GM12878 (cell line): ENCODE results near the gene JPH4. TPM values are rescaled to one million over a fixed set of nuclear protein-coding genes. Genes with fewer than 3 reads are reported as not detected.

Source experiments
- ATAC-seq: fragments of 200-7000 bp; cut with Tn5 transposase; 3 replicates; pipeline ENCODE4 v1.9.1; 2020; ENCODE audit warnings: mild to moderate bottlenecking, moderate library complexity
- BruUV-seq: library from RNA; stranded (reverse); fragments of 400-500 nt; replicated peaks from 2 replicates; lab custom pipeline; 2021; lab: Mats Ljungman, UMichigan
- CTCF ChIA-PET: fragments of 300-600 bp; sonication (Branson Sonifier 250); formaldehyde crosslinking; extraction: SDS; loops from one replicate; lab custom pipeline; 2021; ENCODE audit warnings: inconsistent platforms; lab: Yijun Ruan, JAX
- POLR2A ChIA-PET: fragments of 350-600 bp; formaldehyde crosslinking; extraction: SDS; loops from one replicate; lab custom pipeline; 2021; ENCODE audit warnings: inconsistent platforms; lab: Charles Lee
- RAD21 ChIA-PET: fragments of 300-600 bp; sonication (Branson Sonifier 250); formaldehyde crosslinking; loops from one replicate; lab custom pipeline; 2023; ENCODE audit warnings: antibody characterized with exemption; ENCODE audit not compliant: unreplicated experiment; lab: Charles Lee
- SMC1A ChIA-PET: fragments of 300-600 bp; sonication (Branson Sonifier 250); formaldehyde crosslinking; loops from one replicate; lab custom pipeline; 2023; ENCODE audit not compliant: unreplicated experiment, uncharacterized antibody; lab: Charles Lee
- DNase-seq: peaks from one replicate; pipeline ENCODE4 v3.0.0-alpha.2; 2011; ENCODE audit warnings: low read depth, low spot score
- FAIRE-seq: peaks from 3 replicates; lab custom pipeline; 2011; peaks lifted over from hg19 to GRCh38; lab: Jason Lieb, UNC
- H2AFZ ChIP-seq: 2 replicates; pipeline ENCODE4 v1.6.0; 2011; ENCODE audit warnings: low read depth, low read length, control low read depth; ENCODE audit not compliant: control insufficient read depth
- H3K27ac ChIP-seq: 2 replicates; pipeline ENCODE4 v1.5.1; 2011; ENCODE audit warnings: control low read depth; ENCODE audit not compliant: control insufficient read depth, insufficient read depth
- H3K27me3 ChIP-seq, 2 experiments: replicated peaks in 1 of 2; 2 replicates each; pipeline versions ENCODE4 v1.6.0 to v1.6.1; 2011; ENCODE audit warnings: low read length in 1 of 2; ENCODE audit not compliant: control insufficient read depth in 2 of 2, insufficient read depth in 2 of 2
- H3K36me3 ChIP-seq, 2 experiments: 2 replicates each; pipeline ENCODE4 v1.5.1; 2011; ENCODE audit warnings: low read length in 1 of 2; ENCODE audit not compliant: control insufficient read depth in 2 of 2, insufficient read depth in 2 of 2
- H3K4me1 ChIP-seq: 2 replicates; pipeline ENCODE4 v1.6.1; 2011; ENCODE audit warnings: mild to moderate bottlenecking, low read length, moderate library complexity, mixed read lengths; ENCODE audit not compliant: control insufficient read depth, insufficient read depth
- H3K4me2 ChIP-seq: 2 replicates; pipeline ENCODE4 v1.6.0; 2011; ENCODE audit warnings: control low read depth; ENCODE audit not compliant: control insufficient read depth, insufficient read depth
- H3K4me3 ChIP-seq: fragments of 200-600 bp; sonication (generic); 2 replicates; pipeline ENCODE4 v1.5.1; 2016
- H3K79me2 ChIP-seq: 2 replicates; pipeline ENCODE4 v1.6.0; 2011; ENCODE audit warnings: low read length; ENCODE audit not compliant: control insufficient read depth, insufficient read depth
- H3K9ac ChIP-seq: 2 replicates; pipeline ENCODE4 v1.8.0; 2011; ENCODE audit warnings: low read length, control low read depth, mixed read lengths; ENCODE audit not compliant: control insufficient read depth, insufficient read depth
- H3K9me3 ChIP-seq: replicated peaks from 3 replicates; pipeline ENCODE4 v1.5.1; 2011; ENCODE audit warnings: mild to moderate bottlenecking, low read length; ENCODE audit not compliant: control insufficient read depth, insufficient read depth
- H4K20me1 ChIP-seq: 2 replicates; pipeline ENCODE4 v1.6.0; 2011; ENCODE audit not compliant: control insufficient read depth, insufficient read depth
- NR2F1 ChIP-seq: fragments of 450-650 bp; conservative IDR thresholded peaks from 2 replicates; pipeline ENCODE4 v1.6.1; 2017; ENCODE audit warnings: mild to moderate bottlenecking
- PAX5 ChIP-seq: IDR thresholded peaks from 2 replicates; pipeline ENCODE4 v1.6.1; 2011; ENCODE audit warnings: low read depth, low read length, borderline replicate concordance
- RB1 ChIP-seq: fragments of 450-650 bp; formaldehyde crosslinking; IDR thresholded peaks from 2 replicates; pipeline ENCODE4 v1.6.1; 2017; ENCODE audit warnings: mild to moderate bottlenecking, borderline replicate concordance
- RCOR1 ChIP-seq: conservative IDR thresholded peaks from 2 replicates; pipeline ENCODE4 v1.6.1; 2012; ENCODE audit warnings: low read depth, low read length, improper control_type of control experiment
- RUNX3 ChIP-seq: IDR thresholded peaks from 2 replicates; pipeline ENCODE4 v1.6.1; 2012; ENCODE audit warnings: low read length, inconsistent platforms
- WGBS: methylation state at CpG from one replicate; pipeline ENCODE4 v1.1.6; 2016; ENCODE audit warnings: low lambda C conversion rate; ENCODE audit not compliant: insufficient replicate concordance, insufficient coverage; ENCODE audit errors: missing lambda C conversion rate; 5-methylcytosine and 5-hydroxymethylcytosine counted together
- in situ Hi-C: fragments of 300-500 bp; cut with MboI; formaldehyde crosslinking; loops from 9 replicates; pipeline ENCODE4 v1.14.3; 2018; ENCODE audit warnings: mixed read lengths
- intact Hi-C: fragments of 100-400 bp; cut with micrococcal nuclease; formaldehyde crosslinking; loops from one replicate; pipeline ENCODE4 v1.14.2; 2022; ENCODE audit not compliant: unreplicated experiment
- polyA plus RNA-seq, 11 experiments: library from polyadenylated mRNA; depleted of rRNA in 4 of 11; unstranded in 6 of 11; stranded (reverse) in 5 of 11; fragments of >200 nt; fragmentation: Nextera tagmentation in 4 of 11; fragmentation: Illumina TruSeq in 1 of 11; extraction: Ambion mirVana in 4 of 11; extraction: Trizol in 1 of 11; gene quantifications; 1 replicate in 1 of 11; 2 replicates in 10 of 11; pipeline versions ENCODE4 v1.2.1 to v1.2.3, GENCODE V29; 2011 to 2016; ENCODE audit warnings: inconsistent platforms in 2 of 11, missing spikeins in 2 of 11, low read depth in 1 of 11
- total RNA-seq, 4 experiments: library from RNA; depleted of rRNA in 3 of 4; stranded (reverse); fragments of >200 nt in 3 of 4; fragmentation: Illumina TruSeq in 1 of 4; extraction: Trizol in 1 of 4; gene quantifications; 2 replicates each; pipeline versions ENCODE4 v1.2.1 to v1.2.3, GENCODE V29; 2013 to 2021
- TF ChIP-seq, protein P1 (sequence below): IDR thresholded peaks from 2 replicates; pipeline ENCODE4 v1.6.1; 2012; ENCODE audit warnings: low read depth, low read length, improper control_type of control experiment
- TF ChIP-seq, protein P2 (sequence below): fragments of 450-650 bp; IDR thresholded peaks from 2 replicates; pipeline ENCODE4 v1.6.1; 2018; ENCODE audit warnings: mild to moderate bottlenecking, low read depth, moderate library complexity; ENCODE audit not compliant: partially characterized antibody
- TF ChIP-seq, protein P3 (sequence below): IDR thresholded peaks from 2 replicates; pipeline ENCODE4 v1.6.1; 2012; ENCODE audit warnings: low read length, inconsistent platforms

JPH4 gene
- total and polyA plus RNA-seq, 10 of the 15 experiments (the other 5 are each of a cell fraction or from before 2014, with no cell fraction given) = 0.48 to 10.3 (median 3.8) TPM

DNA sequence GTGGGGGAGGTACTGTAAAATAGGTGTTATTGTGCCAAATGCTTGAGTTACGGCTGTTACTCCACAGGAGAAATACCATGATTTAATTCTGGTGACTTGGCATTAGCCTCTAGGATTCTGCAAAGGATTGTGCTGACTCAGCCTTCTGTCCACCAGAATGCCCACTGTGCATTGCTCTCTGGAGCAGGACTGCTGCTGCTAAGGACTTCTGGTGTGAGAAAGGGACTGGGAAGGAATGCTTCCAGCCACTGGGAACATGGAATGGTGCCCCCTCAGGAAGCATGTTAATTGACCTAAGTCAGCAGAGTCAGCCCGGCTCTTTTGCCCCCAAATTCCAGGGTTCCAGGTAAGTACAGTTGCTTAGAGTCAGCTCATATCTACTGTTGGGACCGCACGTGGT lies 59.9 kb downstream of the JPH4 start:
- no peak overlapping the region for H3K4me3 ChIP-seq
- H3K36me3 ChIP-seq = no peaks in the 10 kb centered on the region
- H2AFZ ChIP-seq = no peak overlapping the region
- H3K27me3 ChIP-seq = no peaks in the 10 kb centered on the region
- no peaks in the 10 kb centered on the region for H3K79me2 ChIP-seq
- DNase-seq (no peak), FAIRE-seq (no peak), ATAC-seq (no peak)
- no peaks in the 10 kb centered on the region for H3K4me1 ChIP-seq
- H4K20me1 ChIP-seq = no peaks in the 10 kb centered on the region
- RAD21 ChIA-PET = no interaction called here
- SMC1A ChIA-PET = interaction anchor here (1.1 kb wide), 1 partner anchor 40 kb away, joined by 3 read pairs; no protein-coding TSS in a partner anchor
- 83% methylated on average over 4 of the region's 4 CpGs for WGBS
- BruUV-seq = no TSS peak
- H3K9ac ChIP-seq = no peak overlapping the region
- in situ Hi-C loops = no loop called here
- no peak for TF ChIP-seq PAX5
- no peak for TF ChIP-seq RCOR1
- no peak for TF ChIP-seq NR2F1
- TF ChIP-seq, protein P1, sequence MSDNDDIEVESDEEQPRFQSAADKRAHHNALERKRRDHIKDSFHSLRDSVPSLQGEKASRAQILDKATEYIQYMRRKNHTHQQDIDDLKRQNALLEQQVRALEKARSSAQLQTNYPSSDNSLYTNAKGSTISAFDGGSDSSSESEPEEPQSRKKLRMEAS = no peak
- TF ChIP-seq, protein P2, sequence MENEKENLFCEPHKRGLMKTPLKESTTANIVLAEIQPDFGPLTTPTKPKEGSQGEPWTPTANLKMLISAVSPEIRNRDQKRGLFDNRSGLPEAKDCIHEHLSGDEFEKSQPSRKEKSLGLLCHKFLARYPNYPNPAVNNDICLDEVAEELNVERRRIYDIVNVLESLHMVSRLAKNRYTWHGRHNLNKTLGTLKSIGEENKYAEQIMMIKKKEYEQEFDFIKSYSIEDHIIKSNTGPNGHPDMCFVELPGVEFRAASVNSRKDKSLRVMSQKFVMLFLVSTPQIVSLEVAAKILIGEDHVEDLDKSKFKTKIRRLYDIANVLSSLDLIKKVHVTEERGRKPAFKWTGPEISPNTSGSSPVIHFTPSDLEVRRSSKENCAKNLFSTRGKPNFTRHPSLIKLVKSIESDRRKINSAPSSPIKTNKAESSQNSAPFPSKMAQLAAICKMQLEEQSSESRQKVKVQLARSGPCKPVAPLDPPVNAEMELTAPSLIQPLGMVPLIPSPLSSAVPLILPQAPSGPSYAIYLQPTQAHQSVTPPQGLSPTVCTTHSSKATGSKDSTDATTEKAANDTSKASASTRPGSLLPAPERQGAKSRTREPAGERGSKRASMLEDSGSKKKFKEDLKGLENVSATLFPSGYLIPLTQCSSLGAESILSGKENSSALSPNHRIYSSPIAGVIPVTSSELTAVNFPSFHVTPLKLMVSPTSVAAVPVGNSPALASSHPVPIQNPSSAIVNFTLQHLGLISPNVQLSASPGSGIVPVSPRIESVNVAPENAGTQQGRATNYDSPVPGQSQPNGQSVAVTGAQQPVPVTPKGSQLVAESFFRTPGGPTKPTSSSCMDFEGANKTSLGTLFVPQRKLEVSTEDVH = no peak
- TF ChIP-seq RB1 = no peak
- TF ChIP-seq, protein P3, sequence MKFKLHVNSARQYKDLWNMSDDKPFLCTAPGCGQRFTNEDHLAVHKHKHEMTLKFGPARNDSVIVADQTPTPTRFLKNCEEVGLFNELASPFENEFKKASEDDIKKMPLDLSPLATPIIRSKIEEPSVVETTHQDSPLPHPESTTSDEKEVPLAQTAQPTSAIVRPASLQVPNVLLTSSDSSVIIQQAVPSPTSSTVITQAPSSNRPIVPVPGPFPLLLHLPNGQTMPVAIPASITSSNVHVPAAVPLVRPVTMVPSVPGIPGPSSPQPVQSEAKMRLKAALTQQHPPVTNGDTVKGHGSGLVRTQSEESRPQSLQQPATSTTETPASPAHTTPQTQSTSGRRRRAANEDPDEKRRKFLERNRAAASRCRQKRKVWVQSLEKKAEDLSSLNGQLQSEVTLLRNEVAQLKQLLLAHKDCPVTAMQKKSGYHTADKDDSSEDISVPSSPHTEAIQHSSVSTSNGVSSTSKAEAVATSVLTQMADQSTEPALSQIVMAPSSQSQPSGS = no peak
- TF ChIP-seq RUNX3 = no peak
- H3K27ac ChIP-seq = no peak overlapping the region
- CTCF ChIA-PET = interaction anchor here (0.7 to 0.8 kb wide), 2 partner anchors 22 to 43 kb away, joined by 3 read pairs; no protein-coding TSS in a partner anchor
- intact Hi-C loops = no loop called here
- no peaks in the 10 kb centered on the region for H3K9me3 ChIP-seq
- POLR2A ChIA-PET = no interaction called here
- no peak overlapping the region for H3K4me2 ChIP-seq

Other genes starting within 250 kb of the JPH4 start
Only the 7 nearest of the 11 such genes appear.
- not detected in 2 replicates for gene MYH6, start 170.5 kb downstream of the JPH4 start, total RNA-seq (2014; rRNA removed)
- gene MYH6, start 170.5 kb downstream of the JPH4 start, total RNA-seq (2014; rRNA removed; fragmentation: Illumina TruSeq; extraction: Trizol) = not detected in 2 replicates
- not detected in 2 replicates for gene MYH6, start 170.5 kb downstream of the JPH4 start, total RNA-seq (2021)
- 0.05 and 0.06 TPM in 2 replicates for gene MYH6, start 170.5 kb downstream of the JPH4 start, polyA plus RNA-seq (2011; rRNA removed)
- gene MYH6, start 170.5 kb downstream of the JPH4 start, polyA plus RNA-seq (2014; fragmentation: Illumina TruSeq; extraction: Trizol) = 0.01 TPM in 1 of 2 replicates, not detected in the other
- gene MYH6, start 170.5 kb downstream of the JPH4 start, polyA plus RNA-seq (2014; fragmentation: Nextera tagmentation; extraction: Ambion mirVana) = not detected
- gene MYH6, start 170.5 kb downstream of the JPH4 start, polyA plus RNA-seq (2014; rRNA removed) = not detected in 2 replicates
- under 1 TPM in 1 of 2 experiments, not detected in 1; 0.84 TPM for gene MYH6, start 170.5 kb downstream of the JPH4 start, polyA plus RNA-seq (2016; fragmentation: Nextera tagmentation; extraction: Ambion mirVana)
- 0.05 TPM in 1 of 2 replicates, not detected in the other for gene MYH7, start 143.1 kb downstream of the JPH4 start, total RNA-seq (2014; rRNA removed)
- 0.04 and 0.05 TPM in 2 replicates for gene MYH7, start 143.1 kb downstream of the JPH4 start, total RNA-seq (2014; rRNA removed; fragmentation: Illumina TruSeq; extraction: Trizol)
- gene MYH7, start 143.1 kb downstream of the JPH4 start, total RNA-seq (2021) = 0.10 and 0.11 TPM in 2 replicates
- gene MYH7, start 143.1 kb downstream of the JPH4 start, polyA plus RNA-seq (2011; rRNA removed) = 0.01 TPM in 1 of 2 replicates, not detected in the other
- gene MYH7, start 143.1 kb downstream of the JPH4 start, polyA plus RNA-seq (2014; fragmentation: Illumina TruSeq; extraction: Trizol) = 0.04 TPM in 1 of 2 replicates, not detected in the other
- not detected for gene MYH7, start 143.1 kb downstream of the JPH4 start, polyA plus RNA-seq (2014; fragmentation: Nextera tagmentation; extraction: Ambion mirVana)
- 0.09 TPM in 2 replicates for gene MYH7, start 143.1 kb downstream of the JPH4 start, polyA plus RNA-seq (2014; rRNA removed)
- under 1 TPM; 0.05 TPM for gene MYH7, start 143.1 kb downstream of the JPH4 start, polyA plus RNA-seq (2016; fragmentation: Nextera tagmentation; extraction: Ambion mirVana)
- 48.7 and 49.6 TPM in 2 replicates for gene NGDN, start 109.1 kb downstream of the JPH4 start, total RNA-seq (2014; rRNA removed)
- gene NGDN, start 109.1 kb downstream of the JPH4 start, total RNA-seq (2014; rRNA removed; fragmentation: Illumina TruSeq; extraction: Trizol) = 62.6 and 64.3 TPM in 2 replicates
- 38.2 and 40.4 TPM in 2 replicates for gene NGDN, start 109.1 kb downstream of the JPH4 start, total RNA-seq (2021)
- 78.5 and 86.6 TPM in 2 replicates for gene NGDN, start 109.1 kb downstream of the JPH4 start, polyA plus RNA-seq (2011; rRNA removed)
- 62.3 and 71.9 TPM in 2 replicates for gene NGDN, start 109.1 kb downstream of the JPH4 start, polyA plus RNA-seq (2014; fragmentation: Illumina TruSeq; extraction: Trizol)
- 100 to 1,000 TPM; 146 to 163 TPM for gene NGDN, start 109.1 kb downstream of the JPH4 start, polyA plus RNA-seq (2014; fragmentation: Nextera tagmentation; extraction: Ambion mirVana)
- 54.9 and 56.6 TPM in 2 replicates for gene NGDN, start 109.1 kb downstream of the JPH4 start, polyA plus RNA-seq (2014; rRNA removed)
- gene NGDN, start 109.1 kb downstream of the JPH4 start, polyA plus RNA-seq (2016; fragmentation: Nextera tagmentation; extraction: Ambion mirVana) = 10 to 100 TPM; 80.9 to 90.0 TPM
- 0.11 and 0.40 TPM in 2 replicates for gene ZFHX2, start 27.0 kb downstream of the JPH4 start, total RNA-seq (2014; rRNA removed)
- 0.14 and 0.54 TPM in 2 replicates for gene ZFHX2, start 27.0 kb downstream of the JPH4 start, total RNA-seq (2014; rRNA removed; fragmentation: Illumina TruSeq; extraction: Trizol)
- gene ZFHX2, start 27.0 kb downstream of the JPH4 start, total RNA-seq (2021) = 1.8 and 2.2 TPM in 2 replicates
- 0.10 and 0.42 TPM in 2 replicates for gene ZFHX2, start 27.0 kb downstream of the JPH4 start, polyA plus RNA-seq (2011; rRNA removed)
- 0.19 and 0.56 TPM in 2 replicates for gene ZFHX2, start 27.0 kb downstream of the JPH4 start, polyA plus RNA-seq (2014; fragmentation: Illumina TruSeq; extraction: Trizol)
- gene ZFHX2, start 27.0 kb downstream of the JPH4 start, polyA plus RNA-seq (2014; fragmentation: Nextera tagmentation; extraction: Ambion mirVana) = 1 to 10 TPM in 1 of 2 experiments, under 1 TPM in 1; 0.27 to 1.3 TPM
- 0.32 and 0.72 TPM in 2 replicates for gene ZFHX2, start 27.0 kb downstream of the JPH4 start, polyA plus RNA-seq (2014; rRNA removed)
- 1 to 10 TPM in 1 of 2 experiments, under 1 TPM in 1; 0.59 to 1.2 TPM for gene ZFHX2, start 27.0 kb downstream of the JPH4 start, polyA plus RNA-seq (2016; fragmentation: Nextera tagmentation; extraction: Ambion mirVana)
- gene THTPA, start 22.5 kb downstream of the JPH4 start, total RNA-seq (2014; rRNA removed) = 10.4 and 16.9 TPM in 2 replicates
- gene THTPA, start 22.5 kb downstream of the JPH4 start, total RNA-seq (2014; rRNA removed; fragmentation: Illumina TruSeq; extraction: Trizol) = 7.8 and 8.2 TPM in 2 replicates
- 12.4 and 16.9 TPM in 2 replicates for gene THTPA, start 22.5 kb downstream of the JPH4 start, total RNA-seq (2021)
- 3.0 and 4.5 TPM in 2 replicates for gene THTPA, start 22.5 kb downstream of the JPH4 start, polyA plus RNA-seq (2011; rRNA removed)
- 10.9 and 15.3 TPM in 2 replicates for gene THTPA, start 22.5 kb downstream of the JPH4 start, polyA plus RNA-seq (2014; fragmentation: Illumina TruSeq; extraction: Trizol)
- 1 to 10 TPM; 3.1 to 5.9 TPM for gene THTPA, start 22.5 kb downstream of the JPH4 start, polyA plus RNA-seq (2014; fragmentation: Nextera tagmentation; extraction: Ambion mirVana)
- 15.1 and 18.5 TPM in 2 replicates for gene THTPA, start 22.5 kb downstream of the JPH4 start, polyA plus RNA-seq (2014; rRNA removed)
- gene THTPA, start 22.5 kb downstream of the JPH4 start, polyA plus RNA-seq (2016; fragmentation: Nextera tagmentation; extraction: Ambion mirVana) = 10 to 100 TPM; 17.8 to 24.9 TPM
- gene AP1G2, start 11.0 kb downstream of the JPH4 start, total RNA-seq (2014; rRNA removed) = 74.6 and 74.9 TPM in 2 replicates
- gene AP1G2, start 11.0 kb downstream of the JPH4 start, total RNA-seq (2014; rRNA removed; fragmentation: Illumina TruSeq; extraction: Trizol) = 41.5 and 45.5 TPM in 2 replicates
- 110 and 135 TPM in 2 replicates for gene AP1G2, start 11.0 kb downstream of the JPH4 start, total RNA-seq (2021)
- 61.2 and 115 TPM in 2 replicates for gene AP1G2, start 11.0 kb downstream of the JPH4 start, polyA plus RNA-seq (2011; rRNA removed)
- 60.4 and 92.7 TPM in 2 replicates for gene AP1G2, start 11.0 kb downstream of the JPH4 start, polyA plus RNA-seq (2014; fragmentation: Illumina TruSeq; extraction: Trizol)
- gene AP1G2, start 11.0 kb downstream of the JPH4 start, polyA plus RNA-seq (2014; fragmentation: Nextera tagmentation; extraction: Ambion mirVana) = 10 to 100 TPM; 55.6 to 65.5 TPM
- 129 and 146 TPM in 2 replicates for gene AP1G2, start 11.0 kb downstream of the JPH4 start, polyA plus RNA-seq (2014; rRNA removed)
- 100 to 1,000 TPM; 114 to 122 TPM for gene AP1G2, start 11.0 kb downstream of the JPH4 start, polyA plus RNA-seq (2016; fragmentation: Nextera tagmentation; extraction: Ambion mirVana)
- gene DHRS2, start 57.6 kb upstream of the JPH4 start, total RNA-seq (2014; rRNA removed) = 0.38 and 0.73 TPM in 2 replicates
- 0.46 and 0.58 TPM in 2 replicates for gene DHRS2, start 57.6 kb upstream of the JPH4 start, total RNA-seq (2014; rRNA removed; fragmentation: Illumina TruSeq; extraction: Trizol)
- 0.49 and 0.58 TPM in 2 replicates for gene DHRS2, start 57.6 kb upstream of the JPH4 start, total RNA-seq (2021)
- 0.71 and 1.3 TPM in 2 replicates for gene DHRS2, start 57.6 kb upstream of the JPH4 start, polyA plus RNA-seq (2011; rRNA removed)
- gene DHRS2, start 57.6 kb upstream of the JPH4 start, polyA plus RNA-seq (2014; fragmentation: Illumina TruSeq; extraction: Trizol) = 0.32 TPM in 1 of 2 replicates, not detected in the other
- under 1 TPM in 1 of 2 experiments, not detected in 1; 0.09 TPM for gene DHRS2, start 57.6 kb upstream of the JPH4 start, polyA plus RNA-seq (2014; fragmentation: Nextera tagmentation; extraction: Ambion mirVana)
- 0.70 and 0.82 TPM in 2 replicates for gene DHRS2, start 57.6 kb upstream of the JPH4 start, polyA plus RNA-seq (2014; rRNA removed)
- gene DHRS2, start 57.6 kb upstream of the JPH4 start, polyA plus RNA-seq (2016; fragmentation: Nextera tagmentation; extraction: Ambion mirVana) = 1 to 10 TPM; 1.8 TPM